ENCODE data around the gene MYO7A.

GRCh38 chr11:77214557-77214956, 86.5 kb downstream of the MYO7A start:
- TF ChIP-seq EZH2 (IDR thresholded peaks at IDR 0.05; ENCODE audit: low read depth, unreplicated experiment) (no peak), CTCF (conservative IDR thresholded peaks at IDR 0.05; ENCODE audit: low read depth in 2 of 2) (no peak), EZH2phosphoT487 (IDR thresholded peaks at IDR 0.05; ENCODE audit: unreplicated experiment) (no peak), REST (IDR thresholded peaks at IDR 0.05; ENCODE audit: unreplicated experiment) (no peak), ZNF331 (CRISPR knock-in tag; IDR thresholded peaks at IDR 0.05; ENCODE audit: low read depth) (no peak), STAT1 (IDR thresholded peaks at IDR 0.05; ENCODE audit: unreplicated experiment) (no peak), CREB1 (CRISPR knock-in tag; IDR thresholded peaks at IDR 0.05; ENCODE audit: low read depth) (no peak), POLR2AphosphoS5 (IDR thresholded peaks at IDR 0.05; ENCODE audit: low read depth) (no peak), JUNB (IDR thresholded peaks at IDR 0.05; ENCODE audit: unreplicated experiment) (no peak), ETS1 (IDR thresholded peaks at IDR 0.05) (no peak), ZNF114 (CRISPR knock-in tag; IDR thresholded peaks at IDR 0.05) (no peak), NANOG (IDR thresholded peaks at IDR 0.05; ENCODE audit: borderline replicate concordance) (no peak), ZNF462 (CRISPR knock-in tag; IDR thresholded peaks at IDR 0.05) (no peak)
